SIG-M5 treated with dmso at 0.1 percent for 504 hours (cell line): ENCODE measurements around the gene TMC3.
"Not testable (repeated sequence)": the region's sequence is repeated elsewhere in the genome, so short reads cannot be mapped to it uniquely, and the experiment has no call there.

Experiments used
- DNase-seq: peaks from one replicate; lab custom pipeline; 2025; ENCODE audit not compliant: unreplicated experiment; lab: John Stamatoyannopoulos, UW

The TMC3 gene

GRCh38 chr15:81373775-81374395 is at the start of gene TMC3:
TMC3 (minus strand) TSS chr15:81374213; CDS start chr15:81374077, 136 bp downstream.
- no peak for DNase-seq

- DNase-seq, result no peak
These were observed 47.4 kb upstream of the TMC3 start for GRCh38 chr15:81421461-81421860.

- DNase-seq, result no peak
These were observed 45.4 kb upstream of the TMC3 start for GRCh38 chr15:81419332-81419943.

GRCh38 chr15:81418891-81419290 is 44.9 kb upstream of the TMC3 start:
- no peak for DNase-seq

- no peak for DNase-seq
These were observed 44.4 kb upstream of the TMC3 start for GRCh38 chr15:81418444-81418843.

GRCh38 chr15:81414274-81414968 is 40.4 kb upstream of the TMC3 start:
- not testable (repeated sequence) for DNase-seq

GRCh38 chr15:81413851-81414250 is 39.8 kb upstream of the TMC3 start:
- no peak for DNase-seq

GRCh38 chr15:81411969-81412633 is 38.1 kb upstream of the TMC3 start:
- no peak for DNase-seq

- no peak for DNase-seq
These were observed 37.0 kb upstream of the TMC3 start for GRCh38 chr15:81411051-81411450.

- DNase-seq, result peak; percentile 68
These were observed 36.3 kb upstream of the TMC3 start for GRCh38 chr15:81410318-81410753.

GRCh38 chr15:81407718-81408117 is 33.7 kb upstream of the TMC3 start:
- no peak for DNase-seq

- DNase-seq, result no peak
These were observed 33.2 kb upstream of the TMC3 start for GRCh38 chr15:81407176-81407575.

- peak; percentile 19 for DNase-seq
These were observed 26.7 kb upstream of the TMC3 start for GRCh38 chr15:81400640-81401236.

- no peak for DNase-seq
These were observed 25.0 kb upstream of the TMC3 start for GRCh38 chr15:81398910-81399551.

- DNase-seq, result no peak
These were observed 24.4 kb upstream of the TMC3 start for GRCh38 chr15:81398456-81398855.

GRCh38 chr15:81394603-81395002 is 20.6 kb upstream of the TMC3 start:
- no peak for DNase-seq

GRCh38 chr15:81391657-81392056 is 17.6 kb upstream of the TMC3 start:
- DNase-seq, result no peak

GRCh38 chr15:81388436-81388770 is 14.4 kb upstream of the TMC3 start:
- DNase-seq, result no peak

GRCh38 chr15:81387621-81388435 is 13.8 kb upstream of the TMC3 start:
- DNase-seq, result no peak

- no peak for DNase-seq
These were observed 12.9 kb upstream of the TMC3 start for GRCh38 chr15:81386947-81387346.
